ENCODE data around the gene CLDN19. TPM values are rescaled to one million over a fixed set of nuclear protein-coding genes. Genes with fewer than 3 reads are reported as not detected.

Gene CLDN19
- total and polyA plus RNA-seq, 8 donors, result 0.37 TPM; not detected in 7

DNA sequence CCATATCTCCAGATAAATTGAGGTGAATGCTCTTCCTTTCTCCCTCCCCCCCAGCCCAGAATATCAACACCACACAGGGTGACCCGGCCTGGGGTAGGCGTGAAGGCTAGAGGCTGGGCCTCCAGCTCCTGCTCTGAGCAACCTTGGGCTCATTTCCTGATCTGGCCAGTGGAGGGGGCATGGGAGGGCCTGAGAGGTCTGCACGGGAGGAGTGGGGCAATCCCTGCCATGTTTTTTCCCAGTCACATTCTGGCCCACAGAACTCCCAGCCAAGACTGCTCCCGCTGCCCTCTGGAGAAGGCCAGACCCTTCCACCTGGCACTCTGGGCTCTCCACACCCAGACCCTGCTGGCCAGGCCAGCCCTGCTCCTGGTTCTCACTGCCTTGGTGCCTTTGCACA, 3.9 kb downstream of the CLDN19 start:
- Histone ChIP-seq H3K4me3 (no peak overlapping the region), H3K9me3 (no peaks in the 10 kb centered on the region), H3K4me1 (peaks cover 0 to 15% (median 0%) of the 10 kb centered on the region in 4 donors), H3K36me3 (no peaks in the 10 kb centered on the region), H3K27ac (no peak overlapping the region), H3K27me3 (no peaks in the 10 kb centered on the region)
- intact Hi-C loops (cut with DNase I; ENCODE audit: low total_unique reads), result no loop called here
- peak in 1 of 2 donors; percentile 31 for DNase-seq
- TF ChIP-seq EP300 (IDR thresholded peaks at IDR 0.05), result no peak
- no peak for TF ChIP-seq POLR2AphosphoS5 (IDR thresholded peaks at IDR 0.05)
- TF ChIP-seq, protein P1, sequence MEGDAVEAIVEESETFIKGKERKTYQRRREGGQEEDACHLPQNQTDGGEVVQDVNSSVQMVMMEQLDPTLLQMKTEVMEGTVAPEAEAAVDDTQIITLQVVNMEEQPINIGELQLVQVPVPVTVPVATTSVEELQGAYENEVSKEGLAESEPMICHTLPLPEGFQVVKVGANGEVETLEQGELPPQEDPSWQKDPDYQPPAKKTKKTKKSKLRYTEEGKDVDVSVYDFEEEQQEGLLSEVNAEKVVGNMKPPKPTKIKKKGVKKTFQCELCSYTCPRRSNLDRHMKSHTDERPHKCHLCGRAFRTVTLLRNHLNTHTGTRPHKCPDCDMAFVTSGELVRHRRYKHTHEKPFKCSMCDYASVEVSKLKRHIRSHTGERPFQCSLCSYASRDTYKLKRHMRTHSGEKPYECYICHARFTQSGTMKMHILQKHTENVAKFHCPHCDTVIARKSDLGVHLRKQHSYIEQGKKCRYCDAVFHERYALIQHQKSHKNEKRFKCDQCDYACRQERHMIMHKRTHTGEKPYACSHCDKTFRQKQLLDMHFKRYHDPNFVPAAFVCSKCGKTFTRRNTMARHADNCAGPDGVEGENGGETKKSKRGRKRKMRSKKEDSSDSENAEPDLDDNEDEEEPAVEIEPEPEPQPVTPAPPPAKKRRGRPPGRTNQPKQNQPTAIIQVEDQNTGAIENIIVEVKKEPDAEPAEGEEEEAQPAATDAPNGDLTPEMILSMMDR (IDR thresholded peaks at IDR 0.05), result no peak
- no peak for TF ChIP-seq POLR2A (IDR thresholded peaks at IDR 0.05)
- 59 to 72% (median 66%) methylated on average over 4 of the region's 4 CpGs for WGBS, 5 donors

DNA sequence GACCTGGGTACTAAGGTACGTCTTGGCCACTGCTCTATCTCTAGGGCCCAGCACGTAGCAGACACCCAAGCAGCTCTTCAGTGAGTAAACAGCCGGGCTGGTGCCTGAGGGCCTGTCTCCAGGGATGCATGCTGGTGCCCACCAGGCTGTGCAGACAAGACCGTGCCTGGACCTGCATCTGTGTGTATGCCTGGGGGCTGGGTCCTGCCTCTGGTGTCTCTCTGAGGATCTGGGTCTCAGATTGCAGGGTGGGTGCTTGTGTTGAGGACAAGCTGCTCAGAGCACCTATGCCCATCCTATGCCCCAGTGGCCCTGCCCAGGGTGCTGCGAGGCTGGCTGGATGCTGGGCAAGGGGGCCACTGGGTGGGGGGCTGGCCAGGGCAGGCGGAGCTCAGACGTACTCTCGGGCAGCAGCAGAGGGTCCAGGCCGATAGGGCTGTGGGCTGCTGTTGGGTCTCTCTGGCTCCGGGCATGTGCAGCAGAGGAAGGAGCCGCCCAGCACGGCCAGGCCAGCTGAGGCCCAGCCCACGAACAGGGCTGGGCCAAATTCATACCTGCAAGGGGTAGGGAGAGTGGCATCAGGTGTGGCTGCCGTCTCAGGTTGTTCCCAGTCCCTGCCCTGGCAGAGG, 4.4 kb downstream of the CLDN19 start:
- no peak overlapping the region for H3K27ac ChIP-seq
- H3K27me3 ChIP-seq, result no peaks in the 10 kb centered on the region
- peaks cover 0 to 15% (median 0%) of the 10 kb centered on the region in 4 donors for H3K4me1 ChIP-seq
- TF ChIP-seq POLR2AphosphoS5 (IDR thresholded peaks at IDR 0.05), result no peak
- TF ChIP-seq POLR2A (IDR thresholded peaks at IDR 0.05), result no peak
- TF ChIP-seq EP300 (IDR thresholded peaks at IDR 0.05), result no peak
- TF ChIP-seq, protein P1 (IDR thresholded peaks at IDR 0.05), result no peak
- 68 to 83% (median 73%) methylated on average over 3 to 14 of the region's 14 CpGs for WGBS, 5 donors
- no peak for DNase-seq
- intact Hi-C loops (cut with DNase I; ENCODE audit: low total_unique reads), result no loop called here
- H3K4me3 ChIP-seq, result no peak overlapping the region
- no peaks in the 10 kb centered on the region for H3K9me3 ChIP-seq
- H3K36me3 ChIP-seq, result no peaks in the 10 kb centered on the region

DNA sequence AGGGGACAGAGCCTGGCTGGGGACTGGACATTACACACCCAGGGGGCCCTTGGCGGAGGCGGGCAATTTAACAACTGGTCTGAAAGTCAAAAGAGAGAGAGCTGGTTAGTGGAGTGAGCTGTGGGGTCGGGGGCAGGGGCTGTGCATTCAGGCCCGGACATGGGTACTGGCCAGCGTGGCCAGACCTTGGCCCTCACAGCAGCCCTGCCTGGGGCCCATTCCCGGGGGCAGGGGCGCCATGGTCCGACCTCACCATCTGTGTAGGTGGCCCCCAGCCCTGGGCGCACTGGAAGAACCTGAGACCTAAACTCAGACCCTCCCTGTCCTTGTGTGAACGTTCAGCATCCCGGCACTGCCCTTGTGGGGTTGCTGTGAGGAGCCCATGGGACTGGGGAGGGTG, 5.0 kb downstream of the CLDN19 start:
- Histone ChIP-seq H3K4me3 (no peak overlapping the region), H3K36me3 (no peaks in the 10 kb centered on the region), H3K4me1 (peaks cover 0 to 11% (median 0%) of the 10 kb centered on the region in 4 donors), H3K9me3 (no peaks in the 10 kb centered on the region), H3K27ac (no peak overlapping the region), H3K27me3 (no peaks in the 10 kb centered on the region)
- intact Hi-C loops (cut with DNase I; ENCODE audit: low total_unique reads), result no loop called here
- 82 to 88% (median 87%) methylated on average over 11 of the region's 11 CpGs for WGBS, 5 donors
- no peak for DNase-seq
- TF ChIP-seq POLR2AphosphoS5 (IDR thresholded peaks at IDR 0.05) (no peak), POLR2A (IDR thresholded peaks at IDR 0.05) (no peak), EP300 (IDR thresholded peaks at IDR 0.05) (no peak)
- TF ChIP-seq, protein P1 (IDR thresholded peaks at IDR 0.05), result no peak

DNA sequence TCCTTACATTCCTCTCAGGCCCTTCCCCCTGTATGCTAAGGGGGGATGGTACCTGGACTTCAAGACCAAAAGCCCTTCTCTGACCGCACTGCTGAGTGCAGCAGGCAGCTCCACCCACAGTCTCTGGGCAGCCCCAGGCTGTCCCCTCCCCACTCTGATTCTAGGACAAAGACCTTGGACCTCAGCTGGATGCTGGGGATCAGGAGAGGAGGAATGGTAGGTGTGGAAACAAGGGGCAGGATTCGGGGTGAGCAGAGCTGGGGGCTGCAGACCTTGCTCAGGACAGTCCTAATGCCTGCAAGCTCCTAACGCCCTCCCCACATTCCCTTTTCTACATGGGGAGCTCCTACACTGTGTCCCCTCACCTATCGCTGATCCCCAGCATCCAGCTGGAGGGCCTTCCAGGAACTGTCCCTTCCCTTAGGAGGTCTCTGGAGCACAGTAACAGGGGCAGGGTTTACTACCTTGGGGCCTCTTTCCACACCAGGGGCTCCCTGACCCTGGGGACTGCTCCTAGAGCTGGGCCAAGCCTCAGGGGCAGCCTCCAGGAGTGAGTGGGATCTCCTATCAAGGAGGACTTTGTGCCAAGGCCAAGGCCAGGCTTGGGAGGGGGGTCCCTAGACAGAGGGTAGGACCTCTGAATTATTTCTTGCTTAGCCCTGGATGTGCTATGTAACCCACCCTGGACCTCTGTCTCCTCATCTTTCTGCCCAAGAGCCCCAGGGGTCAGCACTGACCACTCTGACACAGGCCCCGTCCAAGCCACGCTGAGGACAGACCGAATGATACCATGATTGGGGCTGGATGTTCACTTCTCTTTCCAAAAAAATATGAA, 5.6 kb downstream of the CLDN19 start:
- WGBS, 5 donors, result 87 to 92% (median 91%) methylated on average over 6 to 7 of the region's 7 CpGs
- no peaks in the 10 kb centered on the region for H3K36me3 ChIP-seq
- H3K27ac ChIP-seq, result no peak overlapping the region
- peaks cover 0 to 10% (median 0%) of the 10 kb centered on the region in 4 donors for H3K4me1 ChIP-seq
- TF ChIP-seq POLR2AphosphoS5 (IDR thresholded peaks at IDR 0.05) (no peak), EP300 (IDR thresholded peaks at IDR 0.05) (no peak), POLR2A (IDR thresholded peaks at IDR 0.05) (no peak)
- TF ChIP-seq, protein P1 (IDR thresholded peaks at IDR 0.05), result no peak
- intact Hi-C loops (cut with DNase I; ENCODE audit: low total_unique reads), result no loop called here
- H3K27me3 ChIP-seq, result no peaks in the 10 kb centered on the region
- no peaks in the 10 kb centered on the region for H3K9me3 ChIP-seq
- DNase-seq, result no peak
- H3K4me3 ChIP-seq, result no peak overlapping the region

Data from stomach (tissue), 9 donors.